ENCODE measurements around the gene TNIK.

- TF ChIP-seq RFX5 (IDR thresholded peaks at IDR 0.05; ENCODE audit: low read depth, low read length) (no peak), CENPT (CRISPR knock-in tag; IDR thresholded peaks at IDR 0.05; ENCODE audit: low read depth) (no peak), EZH2 (conservative IDR thresholded peaks at IDR 0.05; ENCODE audit: low read depth, low read length) (no peak), U2AF1 (optimal IDR thresholded peaks at IDR 0.05; ENCODE audit: low read depth, low read length) (no peak), TOPORS (CRISPR knock-in tag; IDR thresholded peaks at IDR 0.05) (no peak)
Measured at GRCh38 chr3:171494457-171495109, 34.4 kb upstream of the TNIK start.

Measured in HepG2 (cell line).